HG03045 (cell line): ENCODE measurements around the gene BBLN.
"Not testable (repeated sequence)": the region's sequence is repeated elsewhere in the genome, so short reads cannot be mapped to it uniquely, and the experiment has no call there.

Experiments used
- ATAC-seq: cut with Tn5 transposase; IDR thresholded peaks from one replicate; pipeline ENCODE4 v1.9.1; 2021; ENCODE audit warnings: mild to moderate bottlenecking, moderate library complexity; ENCODE audit not compliant: unreplicated experiment

The BBLN gene

DNA sequence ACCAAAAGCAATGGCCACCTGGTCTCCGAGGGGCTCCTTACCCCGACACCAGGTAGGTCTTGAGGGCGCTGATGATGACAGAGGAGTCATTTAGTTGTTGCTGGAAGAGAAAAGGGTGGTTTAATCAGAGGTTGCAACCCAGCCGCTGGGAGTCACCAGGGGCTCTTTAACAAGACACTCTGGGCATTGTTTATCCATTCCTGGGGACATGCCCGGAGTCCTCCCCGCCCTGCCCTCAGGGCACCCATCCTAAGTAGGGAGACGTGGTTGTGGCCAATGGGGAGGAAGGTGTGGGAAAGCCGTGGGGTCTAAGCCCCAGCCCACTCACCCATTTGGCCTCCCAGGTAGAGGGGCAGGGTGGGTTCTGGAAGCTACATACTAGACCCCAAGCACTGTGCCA, 35.6 kb upstream of the BBLN start:
- ATAC-seq: no peak

DNA sequence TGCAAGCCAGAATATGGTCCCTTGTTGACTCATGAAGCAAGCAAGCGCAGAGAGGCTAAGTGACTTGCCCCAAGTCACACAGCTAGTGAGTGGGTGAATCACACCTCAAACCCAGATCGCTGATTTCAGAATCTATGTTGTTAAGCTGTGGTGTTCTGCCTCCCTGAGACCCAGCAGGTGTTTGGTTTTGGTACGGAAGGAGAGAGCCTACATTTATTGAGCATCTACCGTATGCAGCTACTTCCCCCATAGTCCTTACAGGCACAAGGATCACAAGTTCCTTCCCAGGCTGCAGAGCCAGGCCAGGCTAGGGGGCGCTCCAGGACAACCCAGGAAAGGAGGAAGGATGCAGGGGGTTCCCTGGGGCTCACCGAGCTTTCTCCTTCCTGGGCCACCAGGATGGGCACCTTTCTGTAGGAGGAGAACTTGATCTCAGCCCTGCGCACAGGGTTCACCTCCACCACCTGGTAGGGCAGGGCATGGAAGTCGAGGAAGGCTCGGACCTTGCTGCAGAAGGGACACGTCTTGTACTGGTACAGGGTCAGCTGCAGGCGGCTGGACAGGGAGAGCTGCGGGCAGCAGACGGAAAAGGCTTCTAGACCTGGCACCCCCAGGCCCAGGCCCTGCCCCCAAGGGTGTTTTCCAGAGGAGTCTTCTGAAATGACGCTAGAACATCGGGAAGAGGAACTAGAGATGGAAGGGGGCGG, 35.0 kb upstream of the BBLN start:
- no peak for ATAC-seq

DNA sequence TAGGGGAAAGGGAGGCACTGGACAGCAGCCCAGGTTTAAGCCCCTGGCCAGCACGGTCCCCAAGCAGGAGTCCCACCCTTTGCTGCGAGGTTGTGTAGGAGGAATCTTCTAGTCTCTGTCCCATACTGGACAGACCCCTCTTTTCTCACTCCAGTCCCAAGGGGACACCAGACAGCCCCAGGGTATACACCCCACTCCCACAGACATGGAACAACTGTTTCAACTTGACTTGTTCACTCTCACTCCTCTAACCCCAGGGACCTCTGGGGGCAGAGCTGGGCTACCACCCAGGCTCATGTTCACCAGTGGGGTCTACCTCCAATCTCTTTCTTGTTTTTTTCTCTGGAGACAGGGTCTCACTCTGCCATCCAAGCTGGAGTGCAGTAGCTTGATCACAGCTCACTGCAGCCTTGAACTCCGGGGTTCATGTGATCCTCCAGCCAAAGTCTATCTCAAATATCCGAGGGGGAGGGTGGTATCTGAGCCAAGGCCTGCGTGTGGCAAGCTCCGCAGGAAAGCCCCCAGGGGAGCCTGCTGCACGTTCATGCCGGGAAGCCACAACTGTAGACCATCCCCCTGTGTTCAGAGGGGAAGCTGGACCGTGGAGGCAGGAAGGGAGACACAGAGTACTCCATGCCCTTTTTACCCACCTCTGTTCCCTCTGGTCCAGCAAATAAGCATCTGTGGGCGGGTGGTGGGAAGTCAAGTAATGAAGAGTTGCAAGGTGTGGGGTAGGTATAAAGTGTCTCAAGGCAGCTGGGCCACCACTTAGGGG, 34.3 kb upstream of the BBLN start:
- ATAC-seq: no peak

DNA sequence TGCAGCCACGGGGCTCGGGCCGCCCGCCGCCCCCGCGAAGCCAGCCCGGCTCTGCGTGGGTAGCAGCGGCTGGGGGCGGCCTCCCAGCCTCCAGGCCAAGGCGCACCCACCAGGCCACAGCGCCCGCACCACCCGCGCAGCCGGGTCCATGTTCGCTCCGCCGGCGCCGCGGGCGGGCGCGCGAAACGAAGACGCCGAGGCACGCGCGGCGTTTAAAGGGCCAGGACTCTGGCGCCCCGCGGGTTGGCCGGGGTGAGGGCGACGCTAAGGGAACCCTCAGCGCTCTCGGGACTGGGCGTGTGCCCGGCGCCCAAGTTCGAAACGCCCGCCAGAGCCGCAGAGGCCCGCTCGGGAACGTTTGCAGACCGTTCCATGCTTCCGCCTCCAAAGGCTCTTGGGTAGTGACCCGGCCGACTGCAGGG, 32.5 kb upstream of the BBLN start, which contains the start of gene PTGES2:
Gene PTGES2 (minus strand): TSS at position 162 of the 422 bp plus-strand sequence. CDS start 12 bp downstream, at position 150.
- ATAC-seq: peak; percentile 54

DNA sequence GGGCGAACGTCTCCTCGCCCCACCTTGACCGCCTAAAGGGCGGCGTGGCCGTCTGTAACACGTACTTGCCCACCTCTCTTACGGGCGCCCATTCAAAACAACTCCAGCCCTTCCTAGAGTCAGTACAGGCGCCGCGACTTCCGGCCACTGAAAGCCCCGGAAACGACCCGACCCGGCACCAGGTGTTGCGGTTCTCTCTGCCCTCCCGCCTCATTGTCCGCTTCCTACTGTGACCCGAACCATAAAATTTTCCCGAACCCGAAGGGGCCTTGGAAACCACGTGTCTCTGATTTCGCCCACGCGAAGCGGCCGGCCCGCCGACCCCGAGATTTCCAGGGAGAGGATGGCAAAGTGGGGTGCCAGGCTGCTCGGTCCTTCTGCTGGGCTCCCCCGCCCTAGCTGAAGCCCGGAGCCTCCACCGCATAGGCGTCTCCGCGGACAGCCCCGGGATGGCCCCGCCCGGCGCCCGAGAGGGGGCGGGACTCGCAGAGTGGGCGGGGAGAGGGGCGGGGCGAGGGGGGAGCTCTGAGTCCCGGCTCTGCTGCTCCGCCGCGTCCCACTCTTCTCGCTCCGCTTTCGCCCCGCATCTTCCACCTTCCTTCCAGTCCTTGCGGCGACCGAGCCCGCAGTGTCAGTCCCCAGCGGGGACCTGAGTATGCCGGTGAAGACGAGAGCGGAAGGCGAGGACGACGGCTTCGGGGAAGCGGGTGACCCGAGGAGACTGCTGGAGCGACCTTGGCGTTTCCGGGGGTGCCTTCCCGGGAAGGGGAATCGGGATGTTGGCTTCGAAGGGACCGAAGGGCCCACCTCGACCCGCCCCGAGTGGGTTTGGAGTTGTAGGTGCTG, 31.9 kb upstream of the BBLN start:
- peak; percentile 59 for ATAC-seq

DNA sequence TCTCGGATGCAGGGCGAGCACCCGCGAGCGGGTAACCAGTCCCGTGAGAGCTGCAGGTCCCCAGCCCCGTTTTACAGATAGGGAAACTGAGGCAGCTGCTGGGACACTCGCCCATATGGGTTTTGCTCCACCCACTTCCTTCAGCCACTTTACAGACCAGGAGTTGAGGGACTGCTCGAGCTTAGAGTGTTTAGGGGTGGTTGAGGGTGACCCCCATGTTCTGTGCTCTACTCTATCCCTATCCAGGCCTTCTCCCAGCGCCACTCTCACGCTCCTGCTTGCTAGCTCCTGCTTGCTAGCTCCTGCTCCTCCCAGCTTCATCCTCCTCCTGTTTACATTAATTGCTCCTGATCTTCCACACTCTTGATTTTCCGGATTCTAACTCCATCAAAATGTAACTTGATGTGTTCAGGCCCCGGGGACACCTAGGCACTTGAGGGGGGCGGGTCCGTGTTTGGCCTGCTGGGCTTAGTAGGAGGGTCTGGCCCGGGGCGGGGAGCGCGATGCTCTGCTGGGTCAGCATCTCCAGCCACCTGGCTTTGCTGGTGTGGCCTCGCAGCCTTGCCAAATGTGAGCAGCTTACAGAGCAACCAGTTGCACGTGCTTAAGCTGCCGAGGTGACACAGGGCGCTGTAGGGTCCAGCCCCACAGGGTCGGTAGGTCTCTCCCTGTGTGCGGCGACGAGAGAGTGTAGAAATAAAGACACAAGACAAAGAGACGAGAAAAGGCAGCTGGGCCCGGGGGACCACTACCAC, 31.1 kb upstream of the BBLN start:
- no peak for ATAC-seq

DNA sequence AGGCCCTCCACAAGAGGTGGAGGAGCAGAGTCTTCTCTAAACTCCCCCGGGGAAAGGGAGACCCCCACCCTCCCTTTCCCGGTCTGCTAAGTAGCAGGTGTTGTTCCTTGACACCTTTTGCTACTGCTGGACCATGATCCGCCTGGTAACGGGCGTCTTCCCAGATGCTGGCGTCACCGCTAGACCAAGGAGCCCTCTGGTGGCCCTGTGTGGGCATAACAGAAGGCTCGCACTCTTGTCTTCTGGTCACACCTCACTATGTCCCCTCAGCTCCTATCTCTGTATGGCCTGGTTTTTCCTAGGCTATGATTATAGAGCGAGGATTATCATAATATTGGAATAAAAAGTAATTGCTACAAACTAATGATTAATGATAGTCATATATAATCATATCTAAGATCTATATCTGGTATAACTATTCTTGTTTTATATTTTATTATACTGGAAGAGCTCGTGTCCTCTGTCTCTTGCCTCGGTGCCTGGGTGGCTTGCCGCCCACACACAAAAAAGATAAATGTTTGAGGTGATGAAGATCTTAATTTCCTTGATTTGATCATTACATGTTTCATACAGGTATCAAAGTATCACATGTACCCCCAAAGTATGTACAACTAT, 30.0 kb upstream of the BBLN start:
- ATAC-seq: not testable (repeated sequence)

DNA sequence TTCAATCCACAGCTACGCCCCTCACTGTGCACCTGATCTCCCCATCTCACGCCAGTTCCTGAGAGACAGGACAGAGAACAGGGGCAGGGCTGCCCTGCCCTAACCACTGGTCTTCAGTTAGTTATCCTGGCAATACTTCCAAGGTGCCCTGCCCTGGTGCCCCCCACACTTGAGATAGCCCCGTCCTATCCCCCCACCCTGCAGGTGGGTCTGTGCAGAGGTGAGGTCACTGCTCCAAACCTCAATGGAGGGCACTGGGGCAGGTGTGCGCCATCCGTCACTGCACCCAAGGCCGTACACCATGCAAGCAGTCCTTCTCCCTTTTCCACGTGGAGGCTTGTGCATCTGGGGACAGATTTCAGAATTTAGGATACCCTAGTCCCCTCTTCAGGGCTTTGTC, 29.4 kb upstream of the BBLN start:
- not testable (repeated sequence) for ATAC-seq

DNA sequence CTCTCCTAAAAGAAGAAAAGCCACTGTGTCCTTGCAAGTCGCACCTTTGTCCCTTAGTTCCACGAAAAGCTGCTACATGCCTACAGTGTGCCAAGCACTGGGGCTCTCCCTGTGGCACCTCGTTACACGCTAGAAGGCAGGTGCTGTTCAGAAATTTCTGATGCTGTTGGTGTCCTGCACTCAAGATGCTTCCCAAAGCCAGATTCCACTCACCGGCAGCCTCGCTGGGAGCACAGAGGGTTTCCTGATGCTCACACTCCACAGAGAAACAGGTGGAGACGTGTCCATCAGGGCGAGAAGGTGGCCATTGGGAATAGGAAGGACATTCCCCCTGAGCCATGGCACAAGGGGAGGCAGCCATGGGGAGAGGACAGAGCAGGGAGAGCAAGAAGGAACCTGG, 28.7 kb upstream of the BBLN start:
- ATAC-seq: not testable (repeated sequence)

DNA sequence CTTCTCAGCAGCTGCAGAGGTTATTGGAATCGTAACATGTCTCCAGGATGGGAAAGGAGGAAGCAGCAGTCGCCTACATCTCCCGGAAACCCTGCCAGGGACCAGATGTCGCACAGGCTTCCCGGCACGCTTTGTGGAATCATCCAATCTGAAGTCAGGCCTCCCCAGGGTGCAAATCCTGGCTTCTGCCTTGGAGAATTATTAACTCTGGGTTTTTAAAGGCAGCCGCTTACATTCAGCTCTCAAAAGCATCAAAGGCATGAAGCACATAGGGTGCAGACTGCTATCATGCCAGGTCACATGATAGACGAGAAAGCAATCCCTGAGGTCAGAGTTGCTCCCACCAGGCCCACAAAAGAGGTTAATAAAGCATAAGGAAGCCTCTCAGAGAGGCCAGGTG, 27.9 kb upstream of the BBLN start:
- not testable (repeated sequence) for ATAC-seq

DNA sequence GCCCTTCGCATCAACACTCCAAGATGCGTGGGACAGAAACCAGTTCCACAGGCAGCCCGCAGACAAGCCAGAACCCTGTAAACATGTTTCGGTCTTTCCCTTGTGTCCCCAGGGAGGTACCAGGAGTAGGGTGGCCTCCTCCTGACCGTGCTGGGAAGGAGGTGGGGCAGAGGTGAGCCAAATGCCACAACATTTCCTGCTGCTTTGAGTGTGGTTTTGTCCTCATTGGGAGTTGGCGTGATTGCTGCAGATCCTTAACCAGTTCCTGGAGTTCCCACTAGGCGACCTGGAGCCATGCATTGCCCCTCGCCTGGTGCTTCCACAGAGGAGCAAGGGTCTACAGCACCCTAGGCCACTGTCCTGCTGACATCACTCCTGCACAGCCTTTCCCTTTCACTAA, 24.5 kb upstream of the BBLN start:
- not testable (repeated sequence) for ATAC-seq

DNA sequence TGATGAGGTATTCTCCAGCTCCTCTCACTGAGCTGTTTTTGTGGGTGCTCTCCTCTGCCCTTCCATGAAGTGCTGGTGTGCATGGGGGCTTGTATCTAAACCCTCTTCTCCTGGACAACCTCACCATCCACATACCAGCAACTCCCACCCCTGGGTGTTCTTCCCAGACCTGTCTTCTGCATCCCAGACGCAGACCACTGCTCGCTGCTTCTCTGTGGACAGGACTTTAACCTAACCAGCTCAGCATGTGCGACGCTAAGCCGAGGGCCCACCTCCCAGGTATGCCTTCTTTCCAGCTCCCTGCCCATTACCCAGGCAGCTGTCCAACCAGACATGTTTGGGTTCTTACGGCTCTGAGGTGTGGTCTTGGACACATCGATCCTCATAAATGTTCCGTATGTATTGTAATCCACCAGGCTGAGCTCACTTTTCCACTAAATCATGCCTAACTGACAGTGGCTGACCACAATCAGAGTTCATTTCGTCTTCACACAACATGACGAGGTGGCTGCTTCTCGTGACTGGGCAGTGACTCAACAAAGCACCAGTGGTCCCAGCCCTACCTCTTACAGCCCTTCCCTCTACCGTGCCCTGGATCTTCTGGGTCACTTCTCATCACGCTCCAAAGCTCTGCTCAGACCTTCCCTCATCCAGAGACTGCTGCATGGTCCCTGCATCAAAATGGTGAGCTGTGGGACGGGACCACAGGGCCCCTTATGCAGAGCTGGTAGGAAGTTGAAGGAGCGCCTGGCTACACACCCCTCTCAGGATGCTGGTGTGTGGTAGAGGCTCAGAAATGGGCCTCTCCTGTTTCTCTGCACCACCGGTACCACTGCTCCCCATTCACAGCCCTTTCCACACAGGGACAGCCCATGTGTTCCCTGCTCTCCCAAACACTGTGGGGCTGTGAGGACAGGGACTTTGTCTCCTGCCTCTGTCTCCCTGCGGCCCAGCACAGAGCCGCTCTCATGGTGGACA, 23.0 kb upstream of the BBLN start:
- no peak for ATAC-seq

DNA sequence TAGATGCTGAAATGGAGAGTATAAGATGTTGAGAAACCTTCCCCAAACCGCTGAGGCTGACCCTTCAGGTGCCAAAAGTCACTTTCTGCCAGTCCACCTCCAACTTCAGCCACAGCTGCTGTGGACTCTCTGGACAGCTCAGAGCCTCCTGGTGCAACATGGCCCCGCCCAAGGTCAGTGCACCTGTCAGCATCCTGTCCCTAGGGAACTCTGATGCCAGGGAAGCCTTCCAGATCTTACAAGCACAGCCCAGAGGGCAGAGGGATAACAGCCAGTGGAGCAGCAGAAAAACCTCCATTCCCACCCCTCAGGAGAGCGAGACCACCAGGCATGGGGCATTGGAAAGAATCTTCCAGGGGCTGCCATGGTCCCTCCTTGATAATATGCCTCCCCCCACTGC, 22.1 kb upstream of the BBLN start:
- no peak for ATAC-seq

DNA sequence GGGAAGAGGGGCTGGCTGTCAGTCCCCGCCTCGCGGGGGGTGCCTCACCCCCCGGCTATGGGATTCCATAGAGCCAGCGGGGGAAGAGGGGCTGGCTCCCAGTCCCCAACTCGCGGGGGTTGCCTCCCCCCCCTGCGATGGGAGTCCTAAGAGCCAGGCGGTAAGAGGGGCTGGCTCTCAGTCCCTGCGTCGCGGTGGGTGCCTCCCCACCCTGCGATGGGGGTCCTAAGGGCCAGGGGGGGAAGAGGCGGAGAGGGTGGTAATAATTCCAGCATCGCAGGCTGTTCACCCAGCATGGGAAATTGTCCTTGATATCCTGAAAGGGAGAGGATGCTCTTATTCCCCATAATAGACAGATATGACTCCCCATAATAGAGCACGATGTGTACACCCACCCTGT, 20.4 kb upstream of the BBLN start:
- no peak for ATAC-seq

DNA sequence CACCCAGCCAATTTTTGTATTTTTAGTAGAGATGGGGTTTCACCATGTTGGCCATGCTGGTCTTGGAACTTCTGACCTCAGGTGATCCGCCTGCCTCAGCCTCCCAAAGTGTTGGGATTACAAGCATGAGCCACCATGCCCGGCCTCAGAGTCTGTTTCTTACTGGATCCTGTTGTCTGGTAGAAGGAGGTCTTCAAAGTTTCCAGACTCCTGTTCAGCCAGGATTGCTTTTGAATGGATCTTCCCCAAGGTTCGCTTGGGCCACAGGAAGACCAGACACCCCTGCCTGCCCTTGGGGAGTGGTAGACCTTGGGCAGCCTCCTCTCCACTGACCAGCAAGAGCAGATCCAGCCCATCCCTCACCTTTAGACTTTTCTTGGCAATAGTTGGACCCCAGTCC, 18.5 kb upstream of the BBLN start:
- no peak for ATAC-seq

DNA sequence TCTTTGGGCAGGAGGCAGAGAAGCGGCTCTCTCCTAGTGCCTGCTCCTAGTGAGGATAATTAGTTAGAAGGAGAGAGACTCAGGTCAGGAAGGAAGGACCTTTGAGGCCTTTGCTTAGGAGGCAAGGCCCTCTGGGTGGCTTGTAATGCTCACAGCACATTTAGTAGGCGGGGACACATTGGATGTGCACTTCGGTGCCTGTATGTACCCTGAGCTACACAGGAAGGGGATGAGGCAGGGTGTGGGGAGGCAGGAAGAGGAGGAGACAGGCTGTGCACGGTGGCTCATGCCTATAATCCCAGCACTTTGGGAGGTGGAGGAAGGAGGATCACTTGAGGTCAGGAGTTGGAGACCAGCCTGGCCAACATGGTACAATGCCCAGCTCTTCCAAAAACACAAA, 18.0 kb upstream of the BBLN start:
- ATAC-seq: no peak

DNA sequence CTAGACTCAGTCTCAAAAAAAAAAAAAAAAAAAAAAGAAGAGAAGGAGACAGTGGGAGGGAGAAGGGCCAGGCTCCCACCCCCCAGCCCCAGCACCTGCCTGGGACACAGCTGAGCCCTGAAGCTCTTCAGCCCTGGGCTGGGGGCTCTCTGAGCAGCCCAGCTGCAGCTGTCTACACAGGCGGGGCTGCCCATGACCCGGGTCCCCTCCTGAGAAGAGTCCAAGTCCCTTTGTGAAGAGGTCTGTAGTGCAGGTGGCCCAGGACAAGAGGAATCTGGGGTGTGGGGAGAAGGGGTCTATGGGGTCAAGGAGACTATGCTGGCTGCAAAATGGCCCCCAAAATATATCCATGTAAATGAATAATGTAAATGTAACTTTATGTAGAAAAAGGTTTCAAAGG, 17.5 kb upstream of the BBLN start:
- ATAC-seq: no peak

DNA sequence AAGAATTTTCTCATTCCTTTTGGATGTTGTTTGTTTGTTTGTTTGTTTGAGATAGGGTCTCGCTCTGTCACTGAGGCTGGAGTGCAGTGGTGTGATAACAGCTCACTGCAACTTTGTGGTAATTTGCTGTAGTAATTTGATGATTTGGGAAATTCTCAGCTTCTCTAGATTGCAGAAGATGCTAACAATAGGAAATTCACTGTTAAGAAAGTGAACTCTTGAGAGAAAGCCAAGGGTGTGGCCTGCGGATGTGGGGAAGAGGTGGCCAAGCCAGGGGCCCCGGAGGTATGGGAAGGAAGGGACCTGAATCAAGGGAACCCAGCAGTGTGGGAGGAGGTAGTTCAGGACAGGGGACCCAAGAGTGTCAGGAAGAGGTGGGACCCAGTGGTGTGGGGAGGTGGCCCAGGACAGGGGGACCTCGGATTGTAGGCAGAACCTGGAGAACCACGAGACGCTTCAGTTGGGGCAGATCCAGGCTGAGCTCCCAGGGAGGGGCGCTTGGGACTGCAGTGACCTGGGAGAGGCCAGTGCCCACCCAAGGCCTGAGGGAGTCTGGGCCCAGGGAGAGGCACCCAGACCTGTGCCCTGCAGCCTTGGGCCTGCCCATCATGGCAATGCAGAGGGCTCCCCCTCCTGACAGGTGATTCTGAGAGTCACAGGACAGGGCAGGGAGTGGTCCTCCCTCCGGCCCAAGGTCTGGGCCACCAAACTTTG, 16.4 kb upstream of the BBLN start:
- no peak for ATAC-seq
